MM.1S (cell line): ENCODE measurements around the gene NAA60.
A peak's percentile ranks its signal among the peaks of the same experiment; 100 is the strongest.
"Not testable (repeated sequence)": the region's sequence is repeated elsewhere in the genome, so short reads cannot be mapped to it uniquely, and the experiment has no call there.

ENCODE experiments used
- DNase-seq: peaks from one replicate; pipeline ENCODE4 v3.0.0-alpha.2; 2015
- H2AFZ ChIP-seq: fragments of 300-600 bp; sonication (generic); 2 replicates; pipeline ENCODE4 v1.6.0; 2016; ENCODE audit warnings: antibody characterized with exemption, low read length
- H3F3A ChIP-seq: fragments of 300-600 bp; sonication (generic); 2 replicates; pipeline ENCODE4 v1.6.1; 2016; ENCODE audit warnings: mild to moderate bottlenecking, antibody characterized with exemption, low read length, moderate library complexity, mixed read lengths; ENCODE audit not compliant: insufficient read depth
- H3K27ac ChIP-seq: fragments of 300-600 bp; sonication (generic); 2 replicates; pipeline ENCODE4 v1.5.1; 2016; ENCODE audit warnings: mild to moderate bottlenecking, low read length
- H3K27me3 ChIP-seq: fragments of 300-600 bp; sonication (generic); replicated peaks from 2 replicates; pipeline ENCODE4 v1.6.0; 2016; ENCODE audit warnings: low read length; ENCODE audit not compliant: insufficient read depth
- H3K36me3 ChIP-seq: fragments of 300-600 bp; sonication (generic); replicated peaks from 2 replicates; pipeline ENCODE4 v1.6.1; 2016; ENCODE audit warnings: mild to moderate bottlenecking, low read length, mixed read lengths; ENCODE audit not compliant: insufficient read depth
- H3K4me1 ChIP-seq: fragments of 300-600 bp; sonication (generic); 2 replicates; pipeline ENCODE4 v1.6.1; 2016; ENCODE audit warnings: low read length, mixed read lengths
- H3K4me2 ChIP-seq: fragments of 300-600 bp; sonication (generic); 2 replicates; pipeline ENCODE4 v1.6.0; 2016; ENCODE audit warnings: low read depth, low read length
- H3K4me3 ChIP-seq: fragments of 300-600 bp; sonication (generic); 2 replicates; pipeline ENCODE4 v1.5.1; 2016; ENCODE audit warnings: low read length, mixed read lengths
- H3K79me2 ChIP-seq: fragments of 300-600 bp; sonication (generic); 2 replicates; pipeline ENCODE4 v1.6.1; 2016; ENCODE audit warnings: mixed run types, low read length, mixed read lengths
- H3K9ac ChIP-seq: fragments of 300-600 bp; sonication (generic); 2 replicates; pipeline ENCODE4 v1.6.1; 2016; ENCODE audit warnings: low read length, mixed read lengths
- H3K9me2 ChIP-seq: fragments of 300-600 bp; sonication (generic); replicated peaks from 2 replicates; pipeline ENCODE4 v1.6.1; 2016; ENCODE audit warnings: mild to moderate bottlenecking, low read length, mixed read lengths; ENCODE audit not compliant: insufficient read depth
- H3K9me3 ChIP-seq: fragments of 300-600 bp; sonication (generic); replicated peaks from 2 replicates; pipeline ENCODE4 v1.6.1; 2016; ENCODE audit warnings: mild to moderate bottlenecking, low read length, mixed read lengths; ENCODE audit not compliant: insufficient read depth
- H4K20me1 ChIP-seq: fragments of 300-600 bp; sonication (generic); 2 replicates; pipeline ENCODE4 v1.6.1; 2016; ENCODE audit warnings: mild to moderate bottlenecking, low read length, moderate library complexity, mixed read lengths; ENCODE audit not compliant: insufficient read depth
- CTCF ChIP-seq: fragments of 300-600 bp; sonication (generic); IDR thresholded peaks from 2 replicates; pipeline ENCODE4 v1.5.1; 2016; ENCODE audit warnings: antibody characterized with exemption, low read length, mixed read lengths
- EZH2 ChIP-seq: fragments of 300-600 bp; sonication (generic); optimal IDR thresholded peaks from 2 replicates; pipeline ENCODE3; 2017; ENCODE audit warnings: low read depth, mild to moderate bottlenecking, antibody characterized with exemption, low read length, mixed read lengths
- EZH2phosphoT487 ChIP-seq: fragments of 300-600 bp; sonication (generic); IDR thresholded peaks from 2 replicates; pipeline ENCODE4 v1.6.1; 2018; ENCODE audit warnings: antibody characterized with exemption, low read length

Gene NAA60

GRCh38 chr16:3527216-3527829, 83.8 kb downstream of the NAA60 start:
- H3K36me3 ChIP-seq, H3K9me2 ChIP-seq, H3K4me3 ChIP-seq, H4K20me1 ChIP-seq, H3K27me3 ChIP-seq, H3K9ac ChIP-seq, H3K4me1 ChIP-seq, H2AFZ ChIP-seq, H3K79me2 ChIP-seq, H3F3A ChIP-seq, H3K4me2 ChIP-seq, H3K9me3 ChIP-seq, H3K27ac ChIP-seq: not testable (repeated sequence)
- TF ChIP-seq CTCF, result peak; percentile 51
- peak; percentile 53 for DNase-seq

GRCh38 chr16:3528406-3528805, 84.9 kb downstream of the NAA60 start:
- Histone ChIP-seq H3K4me3 (no peak overlapping the region), H3K4me1 (no peaks in the 10 kb centered on the region), H4K20me1 (no peaks in the 10 kb centered on the region), H3K27me3 (no peaks in the 10 kb centered on the region), H3K9ac (no peak overlapping the region), H2AFZ (no peak overlapping the region), H3F3A (no peaks in the 10 kb centered on the region), H3K4me2 (no peak overlapping the region), H3K36me3 (no peaks in the 10 kb centered on the region), H3K9me2 (no peaks in the 10 kb centered on the region), H3K9me3 (no peaks in the 10 kb centered on the region), H3K27ac (no peak overlapping the region), H3K79me2 (no peaks in the 10 kb centered on the region)
- DNase-seq, result no peak
- TF ChIP-seq CTCF, result no peak

GRCh38 chr16:3529175-3529574, 85.7 kb downstream of the NAA60 start:
- TF ChIP-seq CTCF (no peak), EZH2 (no peak), EZH2phosphoT487 (no peak)
- no peak overlapping the region for H3K27ac ChIP-seq
- H4K20me1 ChIP-seq, result no peaks in the 10 kb centered on the region
- no peaks in the 10 kb centered on the region for H3K79me2 ChIP-seq
- H3K27me3 ChIP-seq, result no peaks in the 10 kb centered on the region
- H3K9me3 ChIP-seq, result no peaks in the 10 kb centered on the region
- no peaks in the 10 kb centered on the region for H3K9me2 ChIP-seq
- no peak for DNase-seq
- H3K9ac ChIP-seq, result no peak overlapping the region
- no peak overlapping the region for H3K4me3 ChIP-seq
- no peaks in the 10 kb centered on the region for H3K4me1 ChIP-seq
- H3K36me3 ChIP-seq, result no peaks in the 10 kb centered on the region
- H2AFZ ChIP-seq, result no peak overlapping the region
- H3F3A ChIP-seq, result no peaks in the 10 kb centered on the region
- no peak overlapping the region for H3K4me2 ChIP-seq
